ENCODE measurements around the gene HRH2. TPM values are rescaled to one million over a fixed set of nuclear protein-coding genes. Genes with fewer than 3 reads are reported as not detected.

The HRH2 gene
- total RNA-seq = not detected in 2 replicates
- 0.03 TPM in 1 of 2 replicates, not detected in the other for polyA plus RNA-seq
- polyA plus RNA-seq (2012) = not detected in 2 replicates
- polyA minus RNA-seq (ENCODE audit: low replicate concordance) = 0.43 TPM in 1 of 2 replicates, not detected in the other

- H3K4me3 ChIP-seq (replicated peaks in 1 of 4; ENCODE audit: control extremely low read depth in 1 of 4, insufficient read depth in 1 of 4, low read depth in 3 of 4, low read length in 4 of 4) = no peak within 1 kb of the TSS
- no peak within 1 kb of the TSS for H3K4me2 ChIP-seq (ENCODE audit: extremely low read depth, insufficient read depth, low read length)
- H2AFZ ChIP-seq (ENCODE audit: low read length) = no peak within 1 kb of the TSS
These were observed at the start of gene HRH2 for GRCh38 chr5:175657593-175658271. HRH2 (plus strand) TSS chr5:175658071; CDS start chr5:175683234, 25,163 bp downstream.

DNA sequence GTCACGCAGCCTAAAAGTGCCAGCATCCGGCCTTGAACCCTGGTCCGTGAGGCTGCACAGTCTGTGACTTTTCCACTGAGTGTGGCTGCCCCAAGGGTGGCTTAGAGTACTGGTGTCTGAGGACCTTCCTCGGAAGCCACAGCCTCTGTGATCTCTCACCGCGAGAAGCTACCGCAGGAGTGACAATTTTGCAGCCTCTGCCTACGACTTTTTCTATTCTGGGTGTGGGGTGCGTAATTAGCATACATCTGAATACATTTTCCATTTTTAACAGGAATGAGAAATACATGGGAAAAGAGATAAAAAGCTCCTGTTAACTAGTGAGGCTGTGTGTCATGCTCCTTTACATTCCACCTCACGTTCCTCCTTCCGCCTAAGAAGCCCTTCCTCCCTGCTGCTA, 48.3 kb upstream of the HRH2 start:
- Histone ChIP-seq H4K20me1 (ENCODE audit: control insufficient read depth, extremely low read depth, insufficient read depth, low read length) (no peaks in the 10 kb centered on the region), H3K79me2 (ENCODE audit: control insufficient read depth, insufficient read depth, low read length) (no peaks in the 10 kb centered on the region), H3K4me1 (ENCODE audit: control insufficient read depth, extremely low read depth, insufficient read depth, low read length) (no peaks in the 10 kb centered on the region), H3K9me3 (ENCODE audit: control insufficient read depth, insufficient read depth, low read depth, low read length) (no peaks in the 10 kb centered on the region), H3K4me3 (replicated peaks in 1 of 4; ENCODE audit: control extremely low read depth in 1 of 4, insufficient read depth in 1 of 4, low read depth in 3 of 4, low read length in 4 of 4) (no peak overlapping the region), H3K36me3 (ENCODE audit: control insufficient read depth, insufficient read depth, low read length) (no peaks in the 10 kb centered on the region), H2AFZ (ENCODE audit: low read length) (no peak overlapping the region), H3K27ac (ENCODE audit: insufficient read depth, low read length) (no peak overlapping the region), H3K27me3 (ENCODE audit: control insufficient read depth, insufficient read depth, low read length) (no peaks in the 10 kb centered on the region), H3K9ac (ENCODE audit: insufficient read depth, low read length) (no peak overlapping the region), H3K4me2 (ENCODE audit: extremely low read depth, insufficient read depth, low read length) (no peak overlapping the region)
- DNase-seq (ENCODE audit: low read depth in 2 of 2) = no peak
- no peak for TF ChIP-seq CTCF (conservative IDR thresholded peaks at IDR 0.05 in 1 of 2, IDR thresholded peaks at IDR 0.05 in 1 of 2; ENCODE audit: low read depth in 1 of 2, low read length in 2 of 2)
- TF ChIP-seq EZH2 (IDR thresholded peaks at IDR 0.05; ENCODE audit: low read length, missing control alignments) = no peak

More at GRCh38 chr5:175657593-175658271, at the start of gene HRH2:
- no peaks in the 10 kb centered on the region for H3K27me3 ChIP-seq (ENCODE audit: control insufficient read depth, insufficient read depth, low read length)
- TF ChIP-seq EZH2 (IDR thresholded peaks at IDR 0.05; ENCODE audit: low read length, missing control alignments) (no peak), CTCF (conservative IDR thresholded peaks at IDR 0.05 in 1 of 2, IDR thresholded peaks at IDR 0.05 in 1 of 2; ENCODE audit: low read depth in 1 of 2, low read length in 2 of 2) (no peak)
- H3K9me3 ChIP-seq (ENCODE audit: control insufficient read depth, insufficient read depth, low read depth, low read length) = no peaks in the 10 kb centered on the region
- H3K27ac ChIP-seq (ENCODE audit: insufficient read depth, low read length) = no peak within 1 kb of the TSS
- H3K36me3 ChIP-seq (ENCODE audit: control insufficient read depth, insufficient read depth, low read length) = no peaks in the 10 kb centered on the region
- H4K20me1 ChIP-seq (ENCODE audit: control insufficient read depth, extremely low read depth, insufficient read depth, low read length) = no peaks in the 10 kb centered on the region
- H3K9ac ChIP-seq (ENCODE audit: insufficient read depth, low read length) = no peak within 1 kb of the TSS
- peak in 1 of 2 donors; percentile 14 for DNase-seq (ENCODE audit: low read depth in 2 of 2)
- H3K79me2 ChIP-seq (ENCODE audit: control insufficient read depth, insufficient read depth, low read length) = no peaks in the 10 kb centered on the region
- H3K4me1 ChIP-seq (ENCODE audit: control insufficient read depth, extremely low read depth, insufficient read depth, low read length) = no peaks in the 10 kb centered on the region

DNA sequence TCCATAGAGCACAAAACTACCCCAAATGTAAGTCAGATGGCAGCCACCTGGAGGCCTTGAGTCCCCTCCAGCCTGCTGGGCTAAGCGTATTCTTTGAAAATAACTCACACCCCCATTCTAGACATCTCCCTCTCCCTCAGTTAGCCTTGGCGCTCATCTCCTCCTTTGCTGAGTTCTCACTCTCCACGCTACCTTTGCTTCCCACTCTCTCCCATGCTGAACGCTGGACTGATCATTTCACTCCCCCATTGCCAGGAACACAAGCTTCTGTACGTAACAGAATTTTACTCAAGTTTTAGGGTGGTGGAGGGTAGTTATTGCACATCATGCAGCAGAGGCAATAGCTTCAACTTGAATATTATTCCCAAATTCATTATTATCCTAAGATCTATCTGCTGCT, 47.5 kb upstream of the HRH2 start:
- Histone ChIP-seq H3K4me3 (replicated peaks in 1 of 4; ENCODE audit: control extremely low read depth in 1 of 4, insufficient read depth in 1 of 4, low read depth in 3 of 4, low read length in 4 of 4) (no peak overlapping the region), H3K27ac (ENCODE audit: insufficient read depth, low read length) (no peak overlapping the region), H4K20me1 (ENCODE audit: control insufficient read depth, extremely low read depth, insufficient read depth, low read length) (no peaks in the 10 kb centered on the region), H3K9me3 (ENCODE audit: control insufficient read depth, insufficient read depth, low read depth, low read length) (no peaks in the 10 kb centered on the region), H3K9ac (ENCODE audit: insufficient read depth, low read length) (no peak overlapping the region), H3K4me2 (ENCODE audit: extremely low read depth, insufficient read depth, low read length) (no peak overlapping the region), H3K4me1 (ENCODE audit: control insufficient read depth, extremely low read depth, insufficient read depth, low read length) (no peaks in the 10 kb centered on the region), H3K79me2 (ENCODE audit: control insufficient read depth, insufficient read depth, low read length) (no peaks in the 10 kb centered on the region), H3K36me3 (ENCODE audit: control insufficient read depth, insufficient read depth, low read length) (no peaks in the 10 kb centered on the region), H2AFZ (ENCODE audit: low read length) (no peak overlapping the region), H3K27me3 (ENCODE audit: control insufficient read depth, insufficient read depth, low read length) (no peaks in the 10 kb centered on the region)
- DNase-seq (ENCODE audit: low read depth in 2 of 2) = no peak
- TF ChIP-seq EZH2 (IDR thresholded peaks at IDR 0.05; ENCODE audit: low read length, missing control alignments) (no peak), CTCF (conservative IDR thresholded peaks at IDR 0.05 in 1 of 2, IDR thresholded peaks at IDR 0.05 in 1 of 2; ENCODE audit: low read depth in 1 of 2, low read length in 2 of 2) (no peak)

Data from fibroblast of lung (primary cell).